GM20431 (cell line): ENCODE measurements around the gene ZFY.

ENCODE experiments used
- in situ Hi-C: fragments of 300-500 bp; cut with MseI, MboI; formaldehyde crosslinking; loops from one replicate; pipeline ENCODE4 v1.15.0; 2020; ENCODE audit warnings: low sequenced_read_pairs; ENCODE audit not compliant: unreplicated experiment

ZFY gene

GRCh38 chrY:2934861-2935715 lies at the start of gene ZFY:
Gene ZFY (plus strand): TSS chrY:2935381. CDS start chrY:2953937, 18,556 bp downstream.
- in situ Hi-C loops = no loop called here

GRCh38 chrY:2885880-2886279 lies 49.3 kb upstream of the ZFY start:
- in situ Hi-C loops = no loop called here

- in situ Hi-C loops = no loop called here
These were observed 47.8 kb upstream of the ZFY start for GRCh38 chrY:2887386-2887785.

DNA sequence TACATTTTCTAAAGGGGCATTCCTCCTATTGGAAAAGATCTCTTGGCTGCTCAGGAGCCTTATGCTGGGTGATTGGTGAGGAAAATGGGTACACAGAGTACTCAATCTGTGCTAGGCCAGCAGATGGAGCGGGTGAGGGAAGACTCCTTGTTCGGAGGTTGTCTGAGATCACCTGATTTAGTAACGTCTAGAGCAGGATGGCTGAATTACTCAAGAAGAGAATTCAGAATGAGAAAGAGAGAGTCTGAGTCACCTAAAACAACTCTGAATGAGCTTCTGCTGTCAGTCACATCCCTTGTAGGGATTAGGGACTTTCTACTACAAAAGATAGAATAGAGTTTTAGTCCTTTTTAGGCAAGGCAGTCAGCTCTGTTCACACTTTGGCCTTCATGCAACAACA lies 47.2 kb upstream of the ZFY start:
- in situ Hi-C loops = no loop called here

- in situ Hi-C loops = no loop called here
These were observed 41.7 kb upstream of the ZFY start for GRCh38 chrY:2893471-2893870.

GRCh38 chrY:2896050-2896449 lies 39.1 kb upstream of the ZFY start:
- in situ Hi-C loops = no loop called here

GRCh38 chrY:2907356-2907755 lies 27.8 kb upstream of the ZFY start:
- in situ Hi-C loops = no loop called here

- in situ Hi-C loops = no loop called here
These were observed 21.9 kb upstream of the ZFY start for GRCh38 chrY:2913066-2913815.

GRCh38 chrY:2934078-2934477 lies 1.1 kb upstream of the ZFY start:
- in situ Hi-C loops = no loop called here

DNA sequence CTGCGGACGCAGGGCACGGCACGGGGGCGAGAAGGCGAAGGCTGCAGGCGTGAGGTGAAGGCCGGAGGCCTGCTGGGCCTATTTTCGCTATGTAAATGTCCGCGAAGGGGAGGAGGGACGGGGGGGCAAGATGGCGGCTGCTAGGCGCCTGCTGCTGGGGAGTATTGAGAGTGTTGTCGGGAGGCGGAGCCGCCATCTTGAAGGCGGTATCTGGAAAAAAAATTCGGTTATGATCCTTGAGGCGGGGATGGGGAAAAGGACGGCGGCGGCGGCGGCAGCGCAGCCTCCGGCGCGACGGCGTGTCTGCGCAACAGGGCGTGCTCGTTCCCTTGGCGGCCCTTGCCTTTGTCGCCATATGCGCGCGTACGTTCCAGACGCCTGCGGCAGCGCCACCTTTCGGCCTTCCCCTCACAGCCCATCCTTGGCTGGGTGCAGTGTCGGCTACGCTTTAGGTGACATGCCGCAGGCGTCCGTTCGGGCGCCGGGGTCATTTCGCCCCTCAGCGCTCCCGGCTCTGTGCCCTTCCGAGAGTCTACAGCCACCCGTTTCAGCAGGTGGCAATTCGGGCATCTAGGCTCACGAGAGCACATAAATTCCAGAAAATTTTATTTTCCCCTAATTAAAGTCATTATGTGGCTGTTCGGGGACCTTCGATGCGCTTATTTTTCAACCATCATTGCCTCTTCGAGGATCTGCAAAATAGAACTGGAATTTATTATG lies 695 bp downstream of the ZFY start:
- in situ Hi-C loops = no loop called here

DNA sequence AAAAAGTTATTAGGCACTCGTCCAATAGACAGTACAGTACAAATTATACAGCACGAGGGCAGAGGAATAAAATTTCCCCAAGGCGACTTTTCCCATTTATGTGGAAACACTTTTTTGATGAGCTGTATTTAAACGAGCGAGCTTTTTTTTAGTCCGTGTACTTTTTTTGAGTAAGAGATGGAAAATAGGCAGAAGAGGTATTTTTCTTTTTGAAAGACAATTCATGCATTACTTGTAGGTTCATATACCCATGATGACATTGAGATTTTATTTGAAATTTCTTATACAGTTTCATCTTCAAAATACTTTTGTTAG lies 1.2 kb downstream of the ZFY start:
- in situ Hi-C loops = no loop called here

DNA sequence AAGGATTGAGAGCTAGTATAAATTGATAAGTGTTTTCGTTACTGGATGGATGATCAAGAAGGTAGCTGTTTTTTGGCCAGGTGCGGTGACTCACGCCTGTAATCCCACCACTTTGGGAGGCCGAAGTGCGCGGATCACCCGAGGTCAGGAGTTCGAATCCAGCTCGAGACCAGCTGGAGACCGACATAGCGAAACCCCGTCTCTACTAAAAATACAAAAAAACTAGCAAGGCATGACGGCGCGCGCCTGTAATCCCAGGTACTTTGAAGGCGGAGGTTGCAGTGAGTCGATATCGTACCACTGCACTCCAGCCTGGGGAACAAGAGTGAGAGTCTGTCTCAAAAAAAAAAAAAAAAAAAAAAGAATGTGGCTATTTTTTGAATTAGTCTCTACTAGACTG lies 2.0 kb downstream of the ZFY start:
- in situ Hi-C loops = no loop called here

DNA sequence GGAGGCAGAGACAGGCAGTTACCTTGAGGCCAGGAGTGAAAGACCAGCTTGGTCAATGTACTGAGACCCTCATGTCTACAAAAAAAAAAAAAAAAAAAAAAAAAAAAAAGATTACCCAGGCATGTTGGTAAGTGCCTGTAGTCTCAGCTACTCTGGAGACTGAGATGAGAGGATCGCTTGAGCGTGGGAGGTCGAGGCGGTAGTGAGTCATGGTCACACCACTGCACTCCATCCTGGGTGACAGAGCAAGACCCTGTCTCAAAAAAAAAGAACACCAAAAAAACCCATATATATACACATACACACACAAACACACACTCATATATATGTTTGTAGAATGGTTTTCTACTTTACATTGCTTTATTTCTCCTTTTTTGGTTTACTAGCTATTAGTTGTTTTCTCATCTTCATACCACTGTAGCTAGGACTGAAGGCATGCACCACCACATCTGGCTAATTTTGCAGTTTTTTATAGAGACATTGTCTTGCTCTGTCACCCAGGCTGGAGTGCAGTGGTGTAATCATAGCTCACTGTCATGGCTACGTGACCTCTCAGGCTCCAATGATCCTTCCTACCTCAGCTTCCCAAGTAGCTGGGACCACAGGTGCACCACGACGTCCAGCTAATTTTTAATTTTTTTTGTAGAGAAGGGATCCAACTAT lies 14.5 kb downstream of the ZFY start:
- in situ Hi-C loops = no loop called here

GRCh38 chrY:2950655-2951054 lies 15.5 kb downstream of the ZFY start:
- in situ Hi-C loops = no loop called here

DNA sequence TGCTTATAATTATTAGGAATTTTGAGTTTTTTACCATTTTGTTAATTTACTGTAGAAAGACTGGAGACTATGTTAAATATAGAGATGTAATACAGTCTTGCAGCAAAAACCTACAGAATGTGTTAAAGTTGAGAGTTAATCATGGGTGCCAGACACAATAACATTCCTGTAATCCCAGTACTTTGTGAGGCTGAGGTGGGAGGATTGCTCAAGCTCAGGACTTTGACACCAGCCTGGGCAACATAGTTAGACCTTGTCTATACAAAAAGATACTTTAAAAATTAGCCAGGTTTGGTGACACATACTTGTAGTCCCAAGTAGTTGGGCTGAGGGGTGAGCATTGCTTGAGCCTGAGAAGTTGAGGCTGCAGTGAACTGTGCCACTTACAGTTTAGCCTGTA lies 17.7 kb downstream of the ZFY start:
- in situ Hi-C loops = no loop called here

DNA sequence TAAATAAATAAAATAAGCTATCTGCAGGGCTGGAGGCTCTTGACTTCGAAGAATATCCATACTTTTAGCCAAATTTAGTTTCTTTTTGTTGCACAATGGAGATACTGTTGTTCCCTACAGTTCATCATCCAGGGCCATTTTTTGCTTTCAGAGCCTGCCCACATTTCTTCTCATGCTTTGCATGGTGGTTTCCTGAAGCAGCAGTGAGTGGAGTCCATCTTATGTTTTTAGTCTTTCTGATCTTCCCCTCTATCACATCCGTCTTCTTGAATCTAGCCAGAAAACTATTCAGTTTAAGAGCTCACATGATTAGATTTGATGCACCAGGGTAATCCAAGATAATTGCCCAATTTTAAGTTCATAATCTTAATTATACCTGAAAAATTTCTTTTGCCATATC lies 19.6 kb downstream of the ZFY start:
- in situ Hi-C loops = no loop called here

- in situ Hi-C loops = no loop called here
These were observed 20.4 kb downstream of the ZFY start for GRCh38 chrY:2955561-2955960.

DNA sequence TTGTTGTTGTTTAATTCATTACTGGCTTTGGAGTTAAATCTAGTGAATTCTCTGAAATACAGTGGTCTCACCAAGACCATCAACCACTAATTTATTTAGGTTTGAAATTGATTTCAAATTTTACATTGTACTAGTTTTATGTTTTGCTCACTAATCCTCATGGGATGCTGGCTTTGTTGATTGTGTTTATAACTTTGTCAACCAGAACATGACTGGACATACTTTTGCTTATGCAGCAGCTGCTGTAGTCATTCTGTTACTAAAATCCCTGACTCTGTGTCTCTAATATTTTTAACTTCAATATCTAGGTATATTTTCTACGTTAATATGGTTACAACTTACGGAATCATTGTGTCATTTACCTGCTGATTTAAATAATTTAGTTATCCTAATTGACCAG lies 26.9 kb downstream of the ZFY start:
- in situ Hi-C loops = no loop called here

DNA sequence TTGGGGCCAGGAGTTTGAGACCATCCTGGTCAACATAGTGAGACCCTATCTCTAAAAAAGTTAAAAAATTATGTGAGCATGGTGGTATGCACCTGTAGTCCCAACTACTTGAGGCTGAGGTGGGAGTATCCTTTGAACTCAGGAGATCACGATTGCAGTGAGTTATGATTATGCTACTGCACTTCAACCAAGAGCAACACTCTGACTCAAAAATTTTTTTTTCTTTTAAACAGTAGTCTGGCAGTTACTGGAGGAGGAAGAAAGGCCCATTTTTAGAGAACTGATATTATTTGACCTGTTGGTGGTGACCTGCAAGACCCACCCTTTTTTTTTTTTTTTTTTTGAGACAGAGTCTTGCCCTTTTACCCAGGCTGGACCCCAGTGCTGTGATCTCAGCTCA lies 29.6 kb downstream of the ZFY start:
- in situ Hi-C loops = no loop called here

- in situ Hi-C loops = no loop called here
These were observed 30.4 kb downstream of the ZFY start for GRCh38 chrY:2965629-2966028.

GRCh38 chrY:2969561-2969960 lies 34.4 kb downstream of the ZFY start:
- in situ Hi-C loops = no loop called here
